SK-N-SH (cell line): Measurements from ENCODE around the gene CSTPP1. TPM values are rescaled to one million over a fixed set of nuclear protein-coding genes. Genes with fewer than 3 reads are reported as not detected.

Experiments used
- CTCF ChIA-PET: fragments of 300-600, 350-600 bp; formaldehyde crosslinking; extraction: SDS; loops from one replicate; lab custom pipeline; 2021; lab: Yijun Ruan, JAX
- POLR2A ChIA-PET: fragments of 350-600 bp; sonication (Branson Sonifier 250); formaldehyde crosslinking; extraction: SDS; loops from one replicate; lab custom pipeline; 2020; ENCODE audit warnings: antibody characterized with exemption, inconsistent platforms; lab: Yijun Ruan, JAX
- DNase-seq: peaks from one replicate; pipeline ENCODE4 v3.0.0; 2012
- H2AFZ ChIP-seq: fragments of 200-600 bp; sonication (generic); 2 replicates; pipeline ENCODE4 v1.8.1; 2016; ENCODE audit warnings: antibody characterized with exemption, mild to moderate bottlenecking, low read depth
- H3F3A ChIP-seq: fragments of 200-600 bp; sonication (generic); replicated peaks from 2 replicates; pipeline ENCODE3; 2016; ENCODE audit warnings: antibody characterized with exemption, mild to moderate bottlenecking; ENCODE audit not compliant: insufficient read depth
- H3K27ac ChIP-seq, 2 experiments: fragments of 200-500 bp in 1 of 2; fragments of 200-600 bp in 1 of 2; sonication (Bioruptor generic) in 1 of 2; sonication (generic), shearing (Covaris generic) in 1 of 2; 2 replicates each; pipeline versions ENCODE4 v1.5.1 to v1.6.1; 2014 to 2016; ENCODE audit warnings: low read depth in 2 of 2, inconsistent platforms in 1 of 2, low read length in 1 of 2, mild to moderate bottlenecking in 1 of 2, mixed read lengths in 1 of 2
- H3K27me3 ChIP-seq: fragments of 200-600 bp; sonication (generic), shearing (Covaris generic); 2 replicates; pipeline ENCODE4 v1.6.1; 2016; ENCODE audit warnings: mixed run types; ENCODE audit not compliant: insufficient read depth
- H3K36me3 ChIP-seq, 2 experiments: fragments of 200-500 bp in 1 of 2; fragments of 200-600 bp in 1 of 2; sonication (Bioruptor generic) in 1 of 2; sonication (generic) in 1 of 2; replicated peaks in 1 of 2; 2 replicates each; pipeline versions ENCODE3 to v1.5.1; 2014 to 2016; ENCODE audit warnings: low read length in 1 of 2, mild to moderate bottlenecking in 1 of 2; ENCODE audit not compliant: insufficient read depth in 2 of 2, control insufficient read depth in 1 of 2
- H3K4me1 ChIP-seq, 2 experiments: fragments of 200-500 bp in 1 of 2; fragments of 200-600 bp in 1 of 2; sonication (Bioruptor generic) in 1 of 2; sonication (generic), shearing (Covaris generic) in 1 of 2; 2 replicates each; pipeline versions ENCODE4 v1.5.1 to v1.6.1; 2014 to 2016; ENCODE audit warnings: low read depth in 1 of 2, low read length in 1 of 2, mixed run types in 1 of 2; ENCODE audit not compliant: insufficient read depth in 2 of 2, control insufficient read depth in 1 of 2
- H3K4me2 ChIP-seq: fragments of 200-600 bp; sonication (generic), shearing (Covaris generic); 2 replicates; pipeline ENCODE4 v1.6.1; 2017; ENCODE audit warnings: mixed run types
- H3K4me3 ChIP-seq, 2 experiments: fragments of 200-500 bp in 1 of 2; fragments of 200-600 bp in 1 of 2; sonication (Bioruptor generic) in 1 of 2; sonication (generic), shearing (Covaris generic) in 1 of 2; 2 replicates each; pipeline versions ENCODE4 v1.5.1 to v1.8.1; 2014 to 2016; ENCODE audit warnings: low read depth in 2 of 2, inconsistent platforms in 1 of 2, low read length in 1 of 2, mild to moderate bottlenecking in 1 of 2, mixed read lengths in 1 of 2, moderate library complexity in 1 of 2
- H3K79me2 ChIP-seq: fragments of 200-600 bp; sonication (generic); 2 replicates; pipeline ENCODE4 v1.8.1; 2017; ENCODE audit warnings: mild to moderate bottlenecking; ENCODE audit not compliant: insufficient read depth
- H3K9ac ChIP-seq: fragments of 200-600 bp; sonication (generic); 2 replicates; pipeline ENCODE4 v1.6.1; 2017; ENCODE audit warnings: mixed run types
- H3K9me2 ChIP-seq: fragments of 200-600 bp; sonication (generic); 2 replicates; pipeline ENCODE4 v1.6.1; 2017; ENCODE audit warnings: mixed run types
- H3K9me3 ChIP-seq: fragments of 200-600 bp; sonication (generic); 2 replicates; pipeline ENCODE4 v1.6.1; 2017; ENCODE audit warnings: mixed run types, mild to moderate bottlenecking, moderate library complexity
- H4K20me1 ChIP-seq: fragments of 200-600 bp; sonication (generic); 2 replicates; pipeline ENCODE4 v1.6.1; 2017; ENCODE audit warnings: mild to moderate bottlenecking, mixed run types; ENCODE audit not compliant: insufficient read depth
- CTCF ChIP-seq: fragments of 200-600 bp; sonication (generic); IDR thresholded peaks from 2 replicates; pipeline ENCODE4 v1.6.1; 2017; ENCODE audit warnings: antibody characterized with exemption, mild to moderate bottlenecking, moderate library complexity
- FOXJ3 ChIP-seq: sonication (generic); formaldehyde crosslinking; IDR thresholded peaks from 2 replicates; pipeline ENCODE4 v1.5.1; 2020; ENCODE audit warnings: mild to moderate bottlenecking, missing genetic modification reagents
- IRF3 ChIP-seq: fragments of 150-350 bp; IDR thresholded peaks from 2 replicates; pipeline ENCODE4 v1.6.1; 2016; ENCODE audit warnings: mild to moderate bottlenecking, low read depth, low read length
- JUND ChIP-seq: IDR thresholded peaks from 2 replicates; pipeline ENCODE4 v1.4.0; 2012
- MAX ChIP-seq: IDR thresholded peaks from 2 replicates; pipeline ENCODE4 v1.4.0; 2012; ENCODE audit warnings: low read depth
- MEF2A ChIP-seq: IDR thresholded peaks from 2 replicates; pipeline ENCODE4 v1.4.0; 2012; ENCODE audit warnings: low read depth, borderline replicate concordance
- POLR2AphosphoS5 ChIP-seq: IDR thresholded peaks from 2 replicates; pipeline ENCODE4 v1.6.1; 2012; ENCODE audit warnings: low read depth, low read length
- RCOR1 ChIP-seq: fragments of 150-350 bp; IDR thresholded peaks from 2 replicates; pipeline ENCODE4 v1.6.1; 2017; ENCODE audit warnings: antibody characterized with exemption, low read length
- RXRA ChIP-seq: IDR thresholded peaks from 2 replicates; pipeline ENCODE4 v1.4.0; 2012; ENCODE audit warnings: low read depth, mild to moderate bottlenecking, borderline replicate concordance
- TAF1 ChIP-seq: IDR thresholded peaks from 2 replicates; pipeline ENCODE4 v1.6.1; 2012; ENCODE audit warnings: low read depth, mild to moderate bottlenecking, low read length, moderate library complexity, borderline replicate concordance
- TCF12 ChIP-seq: IDR thresholded peaks from 2 replicates; pipeline ENCODE4 v1.4.0; 2012
- USF2 ChIP-seq: fragments of 150-350 bp; IDR thresholded peaks from 2 replicates; pipeline ENCODE4 v1.6.1; 2017; ENCODE audit warnings: antibody characterized with exemption, low read length, low read depth, borderline replicate concordance
- ZBTB33 ChIP-seq: IDR thresholded peaks from 2 replicates; pipeline ENCODE4 v1.4.0; 2012; ENCODE audit warnings: low read depth, borderline replicate concordance
- WGBS: methylation state at CpG from one replicate; pipeline ENCODE4 v1.1.6; 2017; ENCODE audit warnings: low lambda C conversion rate; 5-methylcytosine and 5-hydroxymethylcytosine counted together
- polyA plus RNA-seq, 3 experiments: library from polyadenylated mRNA; depleted of rRNA; stranded (reverse); fragments of >200 nt; gene quantifications; 2 replicates each; pipeline ENCODE4 v1.2.3, GENCODE V29; 2012

CSTPP1 gene
- polyA plus RNA-seq, 1 of the 3 experiments (the other 2 are of a cell fraction) = 85.7 TPM

- CTCF ChIA-PET = interaction anchor here (0.7 to 4.2 kb wide), 12 partner anchors 8 to 227 kb away, joined by 3 to 26 read pairs (median 4); partner anchors contain the start of genes ACP2, ARFGAP2, DDB2 and NR1H3
- H3K27me3 ChIP-seq = no peaks in the 10 kb centered on the region
- no peaks in the 10 kb centered on the region for H3K36me3 ChIP-seq
- 77% methylated on average over 8 of the region's 13 CpGs for WGBS
- H3K9me2 ChIP-seq = no peaks in the 10 kb centered on the region
- DNase-seq = peak; percentile 30
- peaks cover 9% of the 10 kb centered on the region; the same call in 1 of the 2 replicates for H3K79me2 ChIP-seq
- peak overlapping the region; percentile 98 for H3K4me2 ChIP-seq
- TF ChIP-seq TCF12 (no peak), USF2 (no peak), JUND (no peak), RCOR1 (no peak), IRF3 (no peak), MAX (no peak), MEF2A (no peak), CTCF (no peak), TAF1 (no peak), POLR2AphosphoS5 (no peak), RXRA (no peak), ZBTB33 (no peak), FOXJ3 (CRISPR knock-in tag) (no peak)
- peak overlapping the region in 1 of 2 experiments; percentile 7; a peak in 1 of 4 replicates for H3K27ac ChIP-seq
- no peaks in the 10 kb centered on the region for H4K20me1 ChIP-seq
- peak overlapping the region; percentile 78; the same call in 1 of the 2 replicates for H3K9ac ChIP-seq
- POLR2A ChIA-PET = interaction anchor here (0.5 to 4.9 kb wide), 7 partner anchors 31 to 894 kb away, joined by 3 to 69 read pairs (median 4); partner anchors contain the start of genes ACP2, DDB2, MADD and ZNF408
- H3K4me3 ChIP-seq = peak overlapping the region in 1 of 2 experiments; percentile 69; a peak in 3 of 4 replicates
- H3F3A ChIP-seq = peaks cover 10% of the 10 kb centered on the region
- H3K4me1 ChIP-seq = peaks cover 11 to 33% of the 10 kb centered on the region in 2 experiments; a peak in 3 of 4 replicates
- H3K9me3 ChIP-seq = no peaks in the 10 kb centered on the region
- H2AFZ ChIP-seq = no peak overlapping the region
These were observed 248.2 kb downstream of the CSTPP1 start for GRCh38 chr11:47184711-47185304.
